ENCODE measurements around the gene PPP2R1A.
"Not testable (repeated sequence)": the region's sequence is repeated elsewhere in the genome, so short reads cannot be mapped to it uniquely, and the experiment has no call there.

Gene PPP2R1A

DNA sequence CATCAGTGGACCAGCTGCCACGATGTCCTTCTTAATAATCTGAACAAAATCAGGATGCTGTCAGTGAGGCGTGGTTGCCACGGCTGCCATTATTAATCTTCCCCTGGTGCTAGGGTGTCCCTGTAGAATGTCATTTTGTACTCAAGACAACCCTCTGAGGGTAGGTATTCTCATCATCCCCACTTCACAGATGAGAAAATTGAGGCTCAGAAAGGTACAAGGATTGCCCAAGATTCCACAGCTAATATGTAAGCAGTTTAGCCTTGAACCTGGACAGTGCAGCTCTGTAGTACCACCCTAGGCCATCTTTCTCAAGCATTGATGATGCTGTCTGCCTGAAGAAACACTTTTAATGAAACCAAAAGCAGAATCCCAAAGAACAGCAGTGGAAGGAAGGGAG is 8.1 kb downstream of the PPP2R1A start:
- Histone ChIP-seq H3K27me3 (ENCODE audit: insufficient read depth, low read length) (no peaks in the 10 kb centered on the region), H3K4me1 (ENCODE audit: control insufficient read depth in 1 of 2, insufficient read depth in 2 of 2, low read length in 2 of 2) (peaks cover 0 to 3% of the 10 kb centered on the region in 2 experiments), H3K18ac (ENCODE audit: low read length) (no peak overlapping the region), H3K9ac (ENCODE audit: low read length) (no peak overlapping the region), H3K79me2 (ENCODE audit: control insufficient read depth, insufficient read depth, low read length, poor library complexity) (peaks cover 7% of the 10 kb centered on the region), H4K8ac (ENCODE audit: low read depth, low read length) (no peak overlapping the region), H3K27ac (ENCODE audit: low read depth, low read length) (no peak overlapping the region), H3K79me1 (ENCODE audit: low read length) (peaks cover 2% of the 10 kb centered on the region), H2AK5ac (ENCODE audit: low read length) (no peak overlapping the region), H3K4ac (ENCODE audit: low read depth, low read length) (no peak overlapping the region), H3K4me3 (ENCODE audit: low read depth, low read length) (no peak overlapping the region), H2BK12ac (ENCODE audit: low read length) (no peak overlapping the region), H3K23ac (ENCODE audit: low read length) (no peak overlapping the region), H2BK5ac (ENCODE audit: low read depth, low read length, poor library complexity) (no peak overlapping the region), H3K36me3 (ENCODE audit: control insufficient read depth in 1 of 2, insufficient read depth in 2 of 2, low read length in 2 of 2) (peaks cover 20 to 52% of the 10 kb centered on the region in 2 experiments), H3K9me3 (ENCODE audit: insufficient read depth, low read depth, low read length) (no peaks in the 10 kb centered on the region), H4K12ac (ENCODE audit: low read depth, low read length) (no peak overlapping the region), H3K14ac (ENCODE audit: low read length) (no peak overlapping the region), H4K91ac (ENCODE audit: low read depth, low read length) (no peak overlapping the region), H3K4me2 (ENCODE audit: low read length) (no peak overlapping the region), H2AFZ (ENCODE audit: insufficient read depth, low read length, poor library complexity) (no peak overlapping the region), H2BK120ac (ENCODE audit: insufficient read depth, low read length, poor library complexity) (no peak overlapping the region)
- DNase-seq: no peak
- WGBS (ENCODE audit: extremely low coverage, insufficient coverage, insufficient read length): no CpG with 5 or more reads among the region's 3 CpGs

DNA sequence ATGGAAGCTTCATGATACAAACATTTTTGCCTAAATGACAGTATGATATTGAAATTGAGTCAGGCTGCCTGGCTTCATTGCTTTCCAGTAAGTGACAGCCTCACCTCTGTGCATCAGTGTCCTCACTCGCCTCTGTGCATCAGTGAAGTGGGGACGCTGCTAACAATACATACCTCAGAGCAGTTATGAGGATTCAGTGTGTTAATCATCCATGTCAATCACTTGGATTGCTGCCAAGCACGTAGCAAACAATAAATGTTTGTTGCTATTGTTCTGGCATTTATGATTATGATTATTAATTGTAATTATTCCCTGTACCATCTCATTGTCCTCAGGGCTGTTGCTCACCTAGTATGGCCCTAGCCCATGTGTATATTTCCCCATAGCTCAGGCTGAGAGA is 8.8 kb downstream of the PPP2R1A start:
- H2AFZ ChIP-seq (ENCODE audit: insufficient read depth, low read length, poor library complexity): no peak overlapping the region
- no peak overlapping the region for H4K91ac ChIP-seq (ENCODE audit: low read depth, low read length)
- no CpG with 5 or more reads among the region's 3 CpGs for WGBS (ENCODE audit: extremely low coverage, insufficient coverage, insufficient read length)
- no peak overlapping the region for H2BK12ac ChIP-seq (ENCODE audit: low read length)
- no peaks in the 10 kb centered on the region for H3K27me3 ChIP-seq (ENCODE audit: insufficient read depth, low read length)
- peaks cover 0 to 3% of the 10 kb centered on the region in 2 experiments for H3K4me1 ChIP-seq (ENCODE audit: control insufficient read depth in 1 of 2, insufficient read depth in 2 of 2, low read length in 2 of 2)
- no peak overlapping the region for H3K4me2 ChIP-seq (ENCODE audit: low read length)
- H2AK5ac ChIP-seq (ENCODE audit: low read length): no peak overlapping the region
- no peak overlapping the region for H3K18ac ChIP-seq (ENCODE audit: low read length)
- no peak overlapping the region for H4K8ac ChIP-seq (ENCODE audit: low read depth, low read length)
- no peak overlapping the region for H3K4me3 ChIP-seq (ENCODE audit: low read depth, low read length)
- DNase-seq: no peak
- H2BK5ac ChIP-seq (ENCODE audit: low read depth, low read length, poor library complexity): no peak overlapping the region
- H3K27ac ChIP-seq (ENCODE audit: low read depth, low read length): no peak overlapping the region
- peaks cover 2% of the 10 kb centered on the region for H3K79me1 ChIP-seq (ENCODE audit: low read length)
- H3K23ac ChIP-seq (ENCODE audit: low read length): no peak overlapping the region
- no peak overlapping the region for H2BK120ac ChIP-seq (ENCODE audit: insufficient read depth, low read length, poor library complexity)
- H3K79me2 ChIP-seq (ENCODE audit: control insufficient read depth, insufficient read depth, low read length, poor library complexity): peaks cover 6% of the 10 kb centered on the region
- no peak overlapping the region for H4K12ac ChIP-seq (ENCODE audit: low read depth, low read length)
- no peak overlapping the region for H3K9ac ChIP-seq (ENCODE audit: low read length)
- peaks cover 23 to 58% of the 10 kb centered on the region in 2 experiments for H3K36me3 ChIP-seq (ENCODE audit: control insufficient read depth in 1 of 2, insufficient read depth in 2 of 2, low read length in 2 of 2)
- no peak overlapping the region for H3K14ac ChIP-seq (ENCODE audit: low read length)
- no peaks in the 10 kb centered on the region for H3K9me3 ChIP-seq (ENCODE audit: insufficient read depth, low read depth, low read length)
- H3K4ac ChIP-seq (ENCODE audit: low read depth, low read length): peak overlapping the region; percentile 19

DNA sequence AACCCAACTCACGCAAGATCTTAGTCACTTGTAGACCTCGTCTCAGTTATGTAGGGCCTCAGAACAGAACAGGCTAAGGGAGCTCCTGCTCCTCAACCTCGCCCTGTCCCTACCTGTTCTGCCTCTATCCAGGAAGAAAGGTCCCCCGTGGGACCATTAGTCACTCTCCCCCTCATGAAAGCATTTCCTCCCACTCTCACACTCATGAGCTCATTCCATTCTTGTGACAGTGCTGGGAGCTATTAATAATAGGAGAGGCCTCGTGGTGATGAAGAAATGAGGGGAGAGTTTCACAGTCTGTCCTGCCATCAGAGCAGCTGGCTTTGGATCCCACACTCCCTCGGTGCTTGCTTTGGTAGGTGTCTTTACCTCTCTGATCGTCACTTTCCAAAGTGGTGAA is 10.2 kb downstream of the PPP2R1A start:
- H4K12ac ChIP-seq (ENCODE audit: low read depth, low read length): no peak overlapping the region
- H2BK5ac ChIP-seq (ENCODE audit: low read depth, low read length, poor library complexity): no peak overlapping the region
- no peak overlapping the region for H2AFZ ChIP-seq (ENCODE audit: insufficient read depth, low read length, poor library complexity)
- no peak overlapping the region for H3K27ac ChIP-seq (ENCODE audit: low read depth, low read length)
- H3K9me3 ChIP-seq (ENCODE audit: insufficient read depth, low read depth, low read length): no peaks in the 10 kb centered on the region
- peaks cover 2% of the 10 kb centered on the region for H3K79me1 ChIP-seq (ENCODE audit: low read length)
- no peak overlapping the region for H2BK12ac ChIP-seq (ENCODE audit: low read length)
- DNase-seq: peak in 1 of 2 donors; percentile 21
- no peaks in the 10 kb centered on the region for H3K79me2 ChIP-seq (ENCODE audit: control insufficient read depth, insufficient read depth, low read length, poor library complexity)
- H3K14ac ChIP-seq (ENCODE audit: low read length): no peak overlapping the region
- no peaks in the 10 kb centered on the region for H3K27me3 ChIP-seq (ENCODE audit: insufficient read depth, low read length)
- no peak overlapping the region for H4K8ac ChIP-seq (ENCODE audit: low read depth, low read length)
- H3K4ac ChIP-seq (ENCODE audit: low read depth, low read length): no peak overlapping the region
- no peak overlapping the region for H3K18ac ChIP-seq (ENCODE audit: low read length)
- H3K36me3 ChIP-seq (ENCODE audit: control insufficient read depth in 1 of 2, insufficient read depth in 2 of 2, low read length in 2 of 2): peaks cover 33 to 64% of the 10 kb centered on the region in 2 experiments
- peaks cover 0 to 3% of the 10 kb centered on the region in 2 experiments for H3K4me1 ChIP-seq (ENCODE audit: control insufficient read depth in 1 of 2, insufficient read depth in 2 of 2, low read length in 2 of 2)
- no peak overlapping the region for H3K9ac ChIP-seq (ENCODE audit: low read length)
- no CpG with 5 or more reads among the region's 7 CpGs for WGBS (ENCODE audit: extremely low coverage, insufficient coverage, insufficient read length)
- H4K91ac ChIP-seq (ENCODE audit: low read depth, low read length): no peak overlapping the region
- no peak overlapping the region for H3K23ac ChIP-seq (ENCODE audit: low read length)
- no peak overlapping the region for H2BK120ac ChIP-seq (ENCODE audit: insufficient read depth, low read length, poor library complexity)
- no peak overlapping the region for H3K4me3 ChIP-seq (ENCODE audit: low read depth, low read length)
- no peak overlapping the region for H2AK5ac ChIP-seq (ENCODE audit: low read length)
- H3K4me2 ChIP-seq (ENCODE audit: low read length): no peak overlapping the region

DNA sequence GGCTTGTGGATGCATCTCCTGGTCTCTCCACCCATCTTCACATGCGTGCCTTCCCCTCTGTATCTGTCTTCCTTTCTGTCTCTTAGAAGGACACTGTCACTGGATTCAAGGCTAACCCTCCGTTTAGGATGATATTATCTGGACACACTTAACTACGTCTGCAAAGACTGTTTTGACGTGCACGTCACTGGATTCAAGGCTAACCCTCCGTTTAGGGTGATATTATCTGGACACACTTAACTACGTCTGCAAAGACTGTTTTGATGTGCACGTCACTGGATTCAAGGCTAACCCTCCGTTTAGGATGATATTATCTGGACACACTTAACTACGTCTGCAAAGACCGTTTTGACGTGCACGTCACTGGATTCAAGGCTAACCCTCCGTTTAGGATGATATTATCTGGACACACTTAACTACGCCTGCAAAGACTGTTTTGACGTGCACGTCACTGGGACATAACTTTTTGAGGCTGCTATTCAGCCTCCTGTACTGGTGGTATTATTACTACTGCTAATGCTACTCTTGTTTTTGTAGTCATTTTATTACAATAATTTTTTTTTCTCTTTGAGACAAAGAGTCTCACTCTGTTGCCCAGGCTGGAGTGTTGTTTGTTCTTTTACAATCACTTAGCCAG is 11.0 kb downstream of the PPP2R1A start:
- H3K18ac ChIP-seq (ENCODE audit: low read length): not testable (repeated sequence)
- no CpG with 5 or more reads among the region's 17 CpGs for WGBS (ENCODE audit: extremely low coverage, insufficient coverage, insufficient read length)

More for the DNA sequence above, 11.0 kb downstream of the PPP2R1A start:
- not testable (repeated sequence) for H2AFZ ChIP-seq (ENCODE audit: insufficient read depth, low read length, poor library complexity); H3K23ac ChIP-seq (ENCODE audit: low read length); H3K27ac ChIP-seq (ENCODE audit: low read depth, low read length); DNase-seq; H3K9ac ChIP-seq (ENCODE audit: low read length); H3K4ac ChIP-seq (ENCODE audit: low read depth, low read length); H3K4me2 ChIP-seq (ENCODE audit: low read length); H3K27me3 ChIP-seq (ENCODE audit: insufficient read depth, low read length); H3K79me1 ChIP-seq (ENCODE audit: low read length); H3K79me2 ChIP-seq (ENCODE audit: control insufficient read depth, insufficient read depth, low read length, poor library complexity); H3K14ac ChIP-seq (ENCODE audit: low read length); H3K9me3 ChIP-seq (ENCODE audit: insufficient read depth, low read depth, low read length); H3K4me1 ChIP-seq (ENCODE audit: control insufficient read depth in 1 of 2, insufficient read depth in 2 of 2, low read length in 2 of 2); H3K4me3 ChIP-seq (ENCODE audit: low read depth, low read length); H4K8ac ChIP-seq (ENCODE audit: low read depth, low read length); H2BK12ac ChIP-seq (ENCODE audit: low read length); H2BK5ac ChIP-seq (ENCODE audit: low read depth, low read length, poor library complexity); H4K91ac ChIP-seq (ENCODE audit: low read depth, low read length); H2BK120ac ChIP-seq (ENCODE audit: insufficient read depth, low read length, poor library complexity); H2AK5ac ChIP-seq (ENCODE audit: low read length); H4K12ac ChIP-seq (ENCODE audit: low read depth, low read length)
- H3K36me3 ChIP-seq (ENCODE audit: control insufficient read depth in 1 of 2, insufficient read depth in 2 of 2, low read length in 2 of 2): peaks cover 33 to 65% of the 10 kb centered on the region in 2 experiments

All from trophoblast cell (in vitro differentiated cells and primary cell).